HepG2 (cell line): Measurements from ENCODE around the gene THSD8. TPM values are rescaled to one million over a fixed set of nuclear protein-coding genes. Genes with fewer than 3 reads are reported as not detected.

ENCODE experiments used
- ARID3A ChIP-seq: IDR thresholded peaks from 2 replicates; pipeline ENCODE4 v1.6.1; 2012; ENCODE audit warnings: low read depth, low read length, improper control_type of control experiment
- CBFB ChIP-seq: sonication (generic); formaldehyde crosslinking; IDR thresholded peaks from 2 replicates; pipeline ENCODE4 v1.4.0; 2020; ENCODE audit warnings: missing genetic modification reagents
- CSRNP1 ChIP-seq: sonication (generic); formaldehyde crosslinking; IDR thresholded peaks from 2 replicates; pipeline ENCODE4 v1.8.1; 2023; ENCODE audit warnings: mild to moderate bottlenecking, missing genetic modification reagents
- DBP ChIP-seq: sonication (generic); formaldehyde crosslinking; IDR thresholded peaks from 2 replicates; pipeline ENCODE4 v1.4.0; 2020; ENCODE audit warnings: missing genetic modification reagents; ENCODE audit errors: not compliant biosample characterization
- FOXC1 ChIP-seq: sonication (generic); formaldehyde crosslinking; IDR thresholded peaks from 2 replicates; pipeline ENCODE4 v1.8.0; 2022; ENCODE audit warnings: mild to moderate bottlenecking, missing genetic modification reagents, borderline replicate concordance
- GABPB1 ChIP-seq: IDR thresholded peaks from 2 replicates; pipeline ENCODE4 v1.6.1; 2016; ENCODE audit warnings: mild to moderate bottlenecking, missing genetic modification reagents, moderate library complexity, missing compliant biosample characterization
- HINFP ChIP-seq: sonication (generic); formaldehyde crosslinking; IDR thresholded peaks from 2 replicates; pipeline ENCODE4 v1.4.0; 2020; ENCODE audit warnings: low read depth, mild to moderate bottlenecking, missing genetic modification reagents
- HOXA9 ChIP-seq: sonication (generic); formaldehyde crosslinking; IDR thresholded peaks from 2 replicates; pipeline ENCODE4 v1.8.1; 2022; ENCODE audit warnings: missing genetic modification reagents, mild to moderate bottlenecking, moderate library complexity, borderline replicate concordance
- ISL2 ChIP-seq: sonication (generic); formaldehyde crosslinking; IDR thresholded peaks from 2 replicates; pipeline ENCODE4 v1.5.0; 2020; ENCODE audit warnings: missing genetic modification reagents
- MBNL3 ChIP-seq: fragments of 250-450 bp; sonication (Bioruptor Pico); conservative IDR thresholded peaks from 2 replicates; pipeline ENCODE4 v1.8.0; 2022; ENCODE audit warnings: mild to moderate bottlenecking, inconsistent platforms
- MXD4 ChIP-seq: IDR thresholded peaks from 2 replicates; pipeline ENCODE4 v1.6.1; 2016; ENCODE audit warnings: mild to moderate bottlenecking, missing biosample characterization, missing genetic modification reagents
- NR3C1 ChIP-seq: sonication (generic); formaldehyde crosslinking; IDR thresholded peaks from 2 replicates; pipeline ENCODE4 v1.4.0; 2020; ENCODE audit warnings: missing genetic modification reagents
- RBM22 ChIP-seq: fragments of 200-400 bp; formaldehyde crosslinking; optimal IDR thresholded peaks from 2 replicates; pipeline ENCODE3; 2017; ENCODE audit warnings: mild to moderate bottlenecking, low read length, moderate library complexity
- SNAI1 ChIP-seq: sonication (generic); formaldehyde crosslinking; IDR thresholded peaks from 2 replicates; pipeline ENCODE4 v1.5.0; 2020; ENCODE audit warnings: mild to moderate bottlenecking, missing genetic modification reagents, borderline replicate concordance
- SOX13 ChIP-seq, 3 experiments: fragments of 450-650 bp in 1 of 3; sonication (generic) in 1 of 3; formaldehyde crosslinking in 1 of 3; IDR thresholded peaks in 2 of 3; conservative IDR thresholded peaks in 1 of 3; 2 replicates each; pipeline versions ENCODE4 v1.5.0 to v1.6.1; 2016 to 2020; ENCODE audit warnings: antibody characterized with exemption in 1 of 3, mild to moderate bottlenecking in 1 of 3, missing compliant biosample characterization in 1 of 3, missing genetic modification reagents in 1 of 3, moderate library complexity in 1 of 3
- ZBTB2 ChIP-seq: sonication (generic); formaldehyde crosslinking; IDR thresholded peaks from 2 replicates; pipeline ENCODE4 v1.8.0; 2022; ENCODE audit warnings: low read depth, missing genetic modification reagents
- ZKSCAN5 ChIP-seq: sonication (generic); formaldehyde crosslinking; IDR thresholded peaks from 2 replicates; pipeline ENCODE4 v1.5.1; 2020; ENCODE audit warnings: mild to moderate bottlenecking, missing genetic modification reagents
- ZNF235 ChIP-seq: sonication (generic); formaldehyde crosslinking; IDR thresholded peaks from 2 replicates; pipeline ENCODE4 v1.8.1; 2023; ENCODE audit warnings: mild to moderate bottlenecking, missing genetic modification reagents, borderline replicate concordance
- ZNF484 ChIP-seq: sonication (generic); formaldehyde crosslinking; IDR thresholded peaks from 2 replicates; pipeline ENCODE4 v1.5.1; 2020; ENCODE audit warnings: mild to moderate bottlenecking, low read depth, missing genetic modification reagents, borderline replicate concordance
- ZSCAN29 ChIP-seq: sonication (generic); formaldehyde crosslinking; conservative IDR thresholded peaks from 2 replicates; pipeline ENCODE4 v1.4.0; 2020; ENCODE audit warnings: mild to moderate bottlenecking, missing genetic modification reagents
- polyA plus RNA-seq, 8 experiments: library from polyadenylated mRNA; depleted of rRNA in 3 of 8; stranded (reverse) in 7 of 8; unstranded in 1 of 8; fragments of >200 nt; fragmentation: Illumina TruSeq in 4 of 8; extraction: Trizol in 4 of 8; gene quantifications; 2 replicates each; pipeline versions ENCODE4 v1.2.1 to v1.2.3, GENCODE V29; 2011 to 2016; ENCODE audit warnings: low read depth in 4 of 8, missing spikeins in 1 of 8, mixed read lengths in 1 of 8; ENCODE audit not compliant: insufficient read depth in 1 of 8
- total RNA-seq, 5 experiments: library from RNA; depleted of rRNA; stranded (reverse); fragments of >200 nt; fragmentation: Illumina TruSeq; extraction: Trizol; gene quantifications; 2 replicates each; pipeline ENCODE4 v1.2.3, GENCODE V29; 2016; ENCODE audit warnings: low read depth in 1 of 5

Gene THSD8
- total and polyA plus RNA-seq, 2 of the 13 experiments (the other 11 are each of a cell fraction or from before 2014, with no cell fraction given): 4.8 to 14.9 TPM

- TF ChIP-seq SOX13 (IDR thresholded peaks at IDR 0.05): no peak
- TF ChIP-seq SOX13 (CRISPR knock-in tag; conservative IDR thresholded peaks at IDR 0.05 in 1 of 2, IDR thresholded peaks at IDR 0.05 in 1 of 2): peak in 1 of 2 experiments; percentile 25; a peak in 2 of 4 replicates
- TF ChIP-seq ARID3A: no peak
- TF ChIP-seq ZSCAN29: peak; percentile 86
- TF ChIP-seq DBP (CRISPR knock-in tag): peak; percentile 36
- peak; percentile 68 for TF ChIP-seq ISL2 (CRISPR knock-in tag)
- TF ChIP-seq ZBTB2 (CRISPR knock-in tag): peak; percentile 35; the same call in 1 of the 2 replicates
- TF ChIP-seq HOXA9 (CRISPR knock-in tag): peak; percentile 69; the same call in 1 of the 2 replicates
- TF ChIP-seq SNAI1 (CRISPR knock-in tag): no peak
- peak; percentile 9; the same call in 1 of the 2 replicates for TF ChIP-seq CSRNP1 (CRISPR knock-in tag)
- peak; percentile 65 for TF ChIP-seq HINFP (CRISPR knock-in tag)
- TF ChIP-seq NR3C1 (CRISPR knock-in tag): no peak
- TF ChIP-seq GABPB1: peak; percentile 84
- TF ChIP-seq CBFB: peak; percentile 88
- TF ChIP-seq FOXC1 (CRISPR knock-in tag): peak; percentile 91
- no peak for TF ChIP-seq ZNF235
- TF ChIP-seq MBNL3 (CRISPR knock-in tag): no peak
- peak; percentile 77; the same call in 1 of the 2 replicates for TF ChIP-seq MXD4 (CRISPR knock-in tag)
- no peak for TF ChIP-seq RBM22
- TF ChIP-seq ZNF484 (CRISPR knock-in tag): no peak
- 0 out of 2 replicates have a peak, but pooled peaks have one; percentile 32 for TF ChIP-seq ZKSCAN5 (CRISPR knock-in tag)
Observed at GRCh38 chr19:12801466-12802266, at the start of gene THSD8, which contains the start of gene PRDX2 (continued).
